CD4-positive, alpha-beta T cell treated with Interleukin-15 for 4 hours (primary cell): ENCODE results near the gene CHRM1.

Source experiments
- DNase-seq: peaks from one replicate; pipeline ENCODE4 v3.0.0-alpha.2; 2020; ENCODE audit warnings: low spot score

CHRM1 gene

GRCh38 chr11:62925745-62926679 lies 4.8 kb upstream of the CHRM1 start:
- no peak for DNase-seq

GRCh38 chr11:62925308-62925707 lies 4.1 kb upstream of the CHRM1 start:
- no peak for DNase-seq

- DNase-seq: no peak
Observed at GRCh38 chr11:62923601-62924411, 2.6 kb upstream of the CHRM1 start.

- no peak for DNase-seq
Observed at GRCh38 chr11:62922653-62923431, 1.7 kb upstream of the CHRM1 start.

- no peak for DNase-seq
Observed at GRCh38 chr11:62922189-62922589, 1.0 kb upstream of the CHRM1 start.

GRCh38 chr11:62921573-62922188 lies 518 bp upstream of the CHRM1 start:
- no peak for DNase-seq

- no peak for DNase-seq
Observed at GRCh38 chr11:62919898-62920640, 1.1 kb downstream of the CHRM1 start.

- no peak for DNase-seq
Observed at GRCh38 chr11:62919476-62919875, 1.7 kb downstream of the CHRM1 start.

GRCh38 chr11:62918531-62918930 lies 2.6 kb downstream of the CHRM1 start:
- no peak for DNase-seq

GRCh38 chr11:62917906-62918502 lies 3.2 kb downstream of the CHRM1 start:
- DNase-seq: no peak

GRCh38 chr11:62914416-62914815 lies 6.7 kb downstream of the CHRM1 start:
- DNase-seq: no peak

- DNase-seq: no peak
Observed at GRCh38 chr11:62912268-62912667, 8.9 kb downstream of the CHRM1 start.

- DNase-seq: no peak
Observed at GRCh38 chr11:62911137-62912130, 9.7 kb downstream of the CHRM1 start.

- DNase-seq: no peak
Observed at GRCh38 chr11:62910141-62910882, 10.9 kb downstream of the CHRM1 start.

- no peak for DNase-seq
Observed at GRCh38 chr11:62909107-62909894, 11.9 kb downstream of the CHRM1 start.

- DNase-seq: no peak
Observed at GRCh38 chr11:62908468-62909072, 12.6 kb downstream of the CHRM1 start.

- DNase-seq: peak; percentile 81
Observed at GRCh38 chr11:62905927-62906531, 15.1 kb downstream of the CHRM1 start.
